Prostate gland (tissue), 2 donors: Measurements from ENCODE around the gene EMID1.
A peak's percentile ranks its signal among the peaks of the same experiment; 100 is the strongest.

Experiments
- POLR2A ChIP-seq: fragments of 450-650 bp; IDR thresholded peaks from one replicate; pipeline ENCODE4 v1.6.1; 2016; ENCODE audit warnings: antibody characterized with exemption, mild to moderate bottlenecking
- POLR2AphosphoS5 ChIP-seq: sonication (generic); formaldehyde crosslinking; IDR thresholded peaks from one replicate; pipeline ENCODE4 v1.6.1; 2017; ENCODE audit warnings: antibody characterized with exemption
- TF ChIP-seq, protein P1 (sequence below), 4 experiments: fragments of 200-600 bp in 2 of 4; fragments of 450-650 bp in 2 of 4; sonication (generic) in 2 of 4; IDR thresholded peaks; 1 replicate in 3 of 4; 2 replicates in 1 of 4; pipeline ENCODE4 v1.5.1; 2016 to 2019; ENCODE audit warnings: antibody characterized with exemption in 4 of 4, mild to moderate bottlenecking in 2 of 4, moderate library complexity in 2 of 4

DNA sequence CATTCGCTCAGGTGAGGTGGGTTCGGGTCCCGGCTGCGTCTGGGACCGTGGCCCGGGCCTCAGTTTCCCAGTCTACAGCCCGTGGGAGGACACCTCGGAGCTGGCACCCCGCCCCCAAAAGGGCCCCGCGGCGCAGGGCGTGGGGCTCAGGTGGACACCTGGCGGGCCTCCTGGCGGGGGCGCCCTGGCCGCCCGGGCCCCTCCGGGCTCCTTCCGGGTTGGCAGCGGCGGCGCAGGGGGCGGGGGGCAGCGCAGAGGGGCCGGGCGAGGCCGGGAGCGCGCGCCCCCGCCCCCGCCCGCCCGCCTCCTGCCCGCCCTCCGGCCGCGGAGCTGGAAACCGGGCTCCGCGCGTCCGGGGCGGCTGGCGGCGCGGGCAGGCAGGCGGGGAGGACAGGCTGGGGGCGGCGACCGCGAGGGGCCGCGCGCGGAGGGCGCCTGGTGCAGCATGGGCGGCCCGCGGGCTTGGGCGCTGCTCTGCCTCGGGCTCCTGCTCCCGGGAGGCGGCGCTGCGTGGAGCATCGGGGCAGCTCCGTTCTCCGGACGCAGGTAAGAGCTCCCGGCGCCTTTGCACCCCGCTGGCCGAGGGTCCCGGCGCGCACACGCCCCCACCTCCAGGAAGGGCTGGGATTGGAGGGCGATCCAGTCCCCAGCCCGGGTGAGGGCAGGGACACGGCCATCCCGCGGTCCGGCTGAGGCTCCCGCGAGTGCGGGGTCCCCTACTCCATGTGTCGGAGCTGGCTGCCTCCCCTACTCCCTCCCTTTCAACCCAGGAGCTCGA is at the start of gene EMID1:
- TF ChIP-seq, protein P1, sequence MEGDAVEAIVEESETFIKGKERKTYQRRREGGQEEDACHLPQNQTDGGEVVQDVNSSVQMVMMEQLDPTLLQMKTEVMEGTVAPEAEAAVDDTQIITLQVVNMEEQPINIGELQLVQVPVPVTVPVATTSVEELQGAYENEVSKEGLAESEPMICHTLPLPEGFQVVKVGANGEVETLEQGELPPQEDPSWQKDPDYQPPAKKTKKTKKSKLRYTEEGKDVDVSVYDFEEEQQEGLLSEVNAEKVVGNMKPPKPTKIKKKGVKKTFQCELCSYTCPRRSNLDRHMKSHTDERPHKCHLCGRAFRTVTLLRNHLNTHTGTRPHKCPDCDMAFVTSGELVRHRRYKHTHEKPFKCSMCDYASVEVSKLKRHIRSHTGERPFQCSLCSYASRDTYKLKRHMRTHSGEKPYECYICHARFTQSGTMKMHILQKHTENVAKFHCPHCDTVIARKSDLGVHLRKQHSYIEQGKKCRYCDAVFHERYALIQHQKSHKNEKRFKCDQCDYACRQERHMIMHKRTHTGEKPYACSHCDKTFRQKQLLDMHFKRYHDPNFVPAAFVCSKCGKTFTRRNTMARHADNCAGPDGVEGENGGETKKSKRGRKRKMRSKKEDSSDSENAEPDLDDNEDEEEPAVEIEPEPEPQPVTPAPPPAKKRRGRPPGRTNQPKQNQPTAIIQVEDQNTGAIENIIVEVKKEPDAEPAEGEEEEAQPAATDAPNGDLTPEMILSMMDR (IDR thresholded peaks at IDR 0.05) = peak in 1 of 4 experiments; percentile 15
- TF ChIP-seq POLR2A (peak; percentile 9), POLR2AphosphoS5 (no peak)
